Peyer's patch (tissue), 4 donors: Measurements from ENCODE around the gene TRERF1.

Experiments
- CTCF ChIP-seq, 6 experiments: fragments of 450-650 bp in 4 of 6; fragments of 200-600 bp in 2 of 6; sonication (generic) in 1 of 6; IDR thresholded peaks; one replicate each; pipeline ENCODE4 v1.5.1; 2017 to 2019; ENCODE audit warnings: antibody characterized with exemption in 6 of 6, mild to moderate bottlenecking in 3 of 6, moderate library complexity in 1 of 6
- POLR2A ChIP-seq, 2 donors: fragments of 450-650 bp; IDR thresholded peaks; one replicate each; pipeline ENCODE4 v1.5.1; 2017; ENCODE audit warnings: antibody characterized with exemption in 2 of 2, mild to moderate bottlenecking in 2 of 2, moderate library complexity in 2 of 2

- no peak for TF ChIP-seq CTCF (IDR thresholded peaks at IDR 0.05)
- no peak for TF ChIP-seq POLR2A (IDR thresholded peaks at IDR 0.05)
Observed at GRCh38 chr6:42335896-42336295, 115.8 kb downstream of the TRERF1 start.
